ACHN (cell line): ENCODE data around the gene TOGARAM2.

ENCODE experiments used
- DNase-seq: peaks from one replicate; pipeline ENCODE4 v3.0.0-alpha.2; 2015
- in situ Hi-C: cut with HindIII; loops from 2 replicates; pipeline ENCODE4 v1.10.0; 2017; ENCODE audit warnings: low sequenced_read_pairs, low pct_ligation_motif_present, low pct_unique_long_range_greater_than_20kb

TOGARAM2 gene

DNA sequence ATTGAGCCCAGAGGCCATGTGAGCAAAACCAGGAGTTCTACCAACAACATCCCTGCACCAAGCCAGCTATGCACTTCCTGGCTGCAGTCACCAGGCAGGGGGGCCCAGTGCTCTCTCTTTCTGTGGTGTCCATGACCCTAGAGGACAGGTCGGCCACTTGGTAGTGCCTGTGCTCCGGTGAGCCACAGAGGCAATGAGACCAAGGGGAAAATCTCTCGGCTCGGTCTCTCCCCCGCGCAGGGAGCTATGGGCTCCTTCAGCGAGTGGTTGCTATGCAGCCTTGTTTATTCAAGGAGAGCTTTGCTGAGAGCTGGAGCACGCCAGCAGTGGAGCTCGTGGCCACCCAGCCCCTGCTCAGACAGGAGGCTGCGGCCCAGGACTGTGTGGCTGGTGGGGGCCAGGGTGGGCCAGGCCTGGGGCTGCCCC lies at the start of gene TOGARAM2:
Gene TOGARAM2 (plus strand): TSS at position 283 of the 426 bp plus-strand sequence. CDS start 13,537 bp downstream, outside the sequence.
- in situ Hi-C loops, result no loop called here
- DNase-seq, result no peak

GRCh38 chr2:28934769-28935168 lies 46.3 kb upstream of the TOGARAM2 start:
- in situ Hi-C loops, result no loop called here
- no peak for DNase-seq

DNA sequence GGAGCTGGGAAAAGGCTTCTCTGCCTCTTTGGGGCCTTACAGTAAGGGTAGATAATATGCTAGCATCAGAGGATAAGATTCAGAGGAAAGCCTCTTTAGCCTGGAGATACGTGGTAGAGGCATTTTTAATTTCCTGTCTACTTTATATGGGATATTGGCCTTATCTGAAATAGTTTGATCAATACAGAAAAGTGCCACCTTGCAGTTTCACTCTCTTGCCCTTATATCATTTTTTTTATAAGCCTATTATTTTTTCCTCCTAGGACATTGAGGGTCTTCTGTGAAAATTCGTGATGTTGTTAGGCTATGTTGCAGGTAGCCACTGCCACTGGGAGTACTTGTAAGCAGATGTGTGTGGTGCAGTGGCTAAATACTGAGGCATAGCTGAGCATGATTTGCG lies 40.1 kb upstream of the TOGARAM2 start:
- in situ Hi-C loops, result no loop called here
- DNase-seq, result no peak

- in situ Hi-C loops, result no loop called here
These were observed 36.4 kb upstream of the TOGARAM2 start for GRCh38 chr2:28944535-28945248.

GRCh38 chr2:28948160-28948559 lies 32.9 kb upstream of the TOGARAM2 start:
- DNase-seq, result no peak
- in situ Hi-C loops, result no loop called here

More at GRCh38 chr2:28944535-28945248, 36.4 kb upstream of the TOGARAM2 start:
- no peak for DNase-seq

DNA sequence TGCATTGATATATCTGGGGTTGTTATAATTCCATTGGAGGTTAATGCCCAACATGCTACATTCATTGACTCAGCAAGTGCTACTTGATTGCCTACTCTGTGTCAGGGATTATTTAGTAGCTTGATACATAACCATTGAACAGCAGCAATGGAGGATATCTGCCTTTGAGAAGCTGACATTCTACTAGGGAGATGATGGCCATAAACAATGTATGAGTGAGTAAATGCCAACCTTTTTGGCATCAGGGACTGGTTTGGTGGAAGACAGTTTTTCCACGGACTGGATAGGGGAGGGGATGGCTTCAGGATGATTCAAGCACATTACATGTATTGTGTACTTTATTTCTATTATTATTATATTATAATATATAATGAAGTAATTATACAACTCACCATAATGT lies 31.9 kb upstream of the TOGARAM2 start:
- in situ Hi-C loops, result no loop called here
- no peak for DNase-seq

GRCh38 chr2:28949617-28950305 lies 31.3 kb upstream of the TOGARAM2 start:
- in situ Hi-C loops, result loop anchor here (10.0 kb wide), 1 partner anchor 245 kb away; no protein-coding TSS in a partner anchor
- DNase-seq, result no peak

GRCh38 chr2:28950941-28951630 lies 30.0 kb upstream of the TOGARAM2 start:
- in situ Hi-C loops, result loop anchor here (10.0 kb wide), 1 partner anchor 244 kb away; no protein-coding TSS in a partner anchor
- no peak for DNase-seq

GRCh38 chr2:28951910-28952835 lies 28.9 kb upstream of the TOGARAM2 start:
- in situ Hi-C loops, result loop anchor here (10.0 kb wide), 1 partner anchor 243 kb away; no protein-coding TSS in a partner anchor
- no peak for DNase-seq

DNA sequence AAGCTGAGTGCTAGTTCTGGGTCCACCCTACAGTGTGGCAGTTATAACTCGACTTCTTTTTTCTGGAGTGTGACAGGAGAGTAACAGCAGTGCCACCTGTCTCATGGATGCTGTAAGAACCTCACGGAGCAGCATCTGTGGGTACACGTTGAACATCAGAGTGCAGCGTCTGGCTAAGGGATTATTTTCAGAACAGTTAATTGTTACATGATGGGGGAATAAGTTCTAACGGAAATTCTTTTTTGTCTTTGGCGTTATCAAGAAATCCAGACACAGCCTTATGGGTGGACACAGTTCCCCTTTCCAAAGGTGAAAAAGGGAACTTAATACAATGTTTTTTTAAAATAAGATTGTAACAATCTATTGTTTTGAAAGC lies 28.3 kb upstream of the TOGARAM2 start:
- in situ Hi-C loops, result loop anchor here (10.0 kb wide), 1 partner anchor 242 kb away; no protein-coding TSS in a partner anchor
- DNase-seq, result no peak

- no peak for DNase-seq
- in situ Hi-C loops, result loop anchor here (10.0 kb wide), 1 partner anchor 239 kb away; no protein-coding TSS in a partner anchor
These were observed 25.6 kb upstream of the TOGARAM2 start for GRCh38 chr2:28955467-28955866.

DNA sequence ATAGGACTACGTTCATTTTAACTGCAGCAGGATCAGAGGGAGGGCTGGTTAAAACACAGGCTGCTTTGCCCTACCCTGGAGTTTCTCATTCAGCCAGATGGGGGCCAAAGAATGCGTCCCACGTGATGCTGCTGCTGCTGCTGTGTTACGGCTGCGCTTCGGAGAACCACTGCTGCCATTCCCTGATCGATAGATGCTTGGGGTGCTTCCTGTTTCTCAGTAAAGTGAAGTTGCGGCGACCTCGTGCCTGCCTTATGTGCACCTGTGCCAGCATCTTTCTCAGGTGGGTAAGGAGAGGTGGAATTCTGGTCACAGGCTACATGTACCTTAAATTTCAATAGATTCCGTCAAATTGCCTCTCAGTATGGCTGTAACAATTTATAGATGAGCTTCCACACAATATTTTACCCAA lies 24.7 kb upstream of the TOGARAM2 start:
- in situ Hi-C loops, result loop anchor here (10.0 kb wide), 1 partner anchor 238 kb away; no protein-coding TSS in a partner anchor
- DNase-seq, result peak; percentile 54

- peak; percentile 43 for DNase-seq
- in situ Hi-C loops, result loop anchor here (10.0 kb wide), 1 partner anchor 238 kb away; no protein-coding TSS in a partner anchor
These were observed 24.2 kb upstream of the TOGARAM2 start for GRCh38 chr2:28956890-28957289.

GRCh38 chr2:28958689-28959088 lies 22.4 kb upstream of the TOGARAM2 start:
- in situ Hi-C loops, result loop anchor here (10.0 kb wide), 1 partner anchor 236 kb away; no protein-coding TSS in a partner anchor
- DNase-seq, result peak; percentile 77

DNA sequence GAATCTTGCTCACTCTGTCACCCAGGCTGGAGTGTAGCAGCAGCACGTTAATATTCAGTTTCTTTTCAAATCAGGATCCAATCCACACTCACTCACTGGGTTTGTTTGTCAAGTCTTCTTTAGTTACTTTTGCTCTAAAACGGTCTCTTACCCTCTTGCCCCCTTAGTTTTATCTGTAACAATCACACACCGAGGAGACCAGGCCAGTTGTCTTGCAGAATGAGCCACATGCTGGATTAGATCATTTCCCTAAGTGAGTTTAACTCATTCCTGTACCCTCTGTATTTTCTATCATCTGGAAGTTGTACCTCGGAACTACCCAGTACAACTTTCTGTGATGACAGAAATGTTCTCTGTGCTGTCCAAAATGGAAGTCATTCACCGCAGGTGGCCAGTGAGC lies 20.7 kb upstream of the TOGARAM2 start:
- no peak for DNase-seq
- in situ Hi-C loops, result no loop called here

- DNase-seq, result no peak
- in situ Hi-C loops, result no loop called here
These were observed 18.6 kb upstream of the TOGARAM2 start for GRCh38 chr2:28962505-28962904.

- DNase-seq, result no peak
- in situ Hi-C loops, result no loop called here
These were observed 10.5 kb upstream of the TOGARAM2 start for GRCh38 chr2:28970464-28971160.
